Endodermal cell (in vitro differentiated cells): Measurements from ENCODE around the gene F13A1. TPM values are rescaled to one million over a fixed set of nuclear protein-coding genes. Genes with fewer than 3 reads are reported as not detected.
A peak's percentile ranks its signal among the peaks of the same experiment; 100 is the strongest.

Source experiments
- DNase-seq: peaks from one replicate; pipeline ENCODE4 v3.0.0-alpha.2; 2017
- H3K27ac ChIP-seq: 2 replicates; pipeline ENCODE4 v1.5.1; 2013; ENCODE audit warnings: mild to moderate bottlenecking, low read depth, low read length, moderate library complexity
- H3K27me3 ChIP-seq: 2 replicates; pipeline ENCODE4 v1.6.1; 2013; ENCODE audit warnings: mild to moderate bottlenecking, low read length, moderate library complexity; ENCODE audit not compliant: insufficient read depth, control insufficient read depth, poor library complexity, severe bottlenecking
- H3K36me3 ChIP-seq: 2 replicates; pipeline ENCODE4 v1.7.0; 2013; ENCODE audit warnings: mild to moderate bottlenecking, low read length, moderate library complexity; ENCODE audit not compliant: control insufficient read depth, insufficient read depth
- H3K4me1 ChIP-seq: one replicate; pipeline ENCODE4 v1.7.0; 2013; ENCODE audit warnings: low read length; ENCODE audit not compliant: control insufficient read depth, insufficient read depth
- H3K4me3 ChIP-seq: 2 replicates; pipeline ENCODE4 v1.5.1; 2013; ENCODE audit warnings: mild to moderate bottlenecking, low read length, moderate library complexity
- H3K9ac ChIP-seq: 2 replicates; pipeline ENCODE4 v1.6.1; 2013; ENCODE audit warnings: mild to moderate bottlenecking, low read length, moderate library complexity; ENCODE audit not compliant: poor library complexity, severe bottlenecking; ENCODE audit errors: extremely low read depth
- H3K9me3 ChIP-seq: 2 replicates; pipeline ENCODE4 v1.6.1; 2013; ENCODE audit warnings: mild to moderate bottlenecking, low read length, moderate library complexity; ENCODE audit not compliant: control insufficient read depth
- H3K27ac Mint-ChIP-seq: 2 replicates; pipeline ENCODE4 v1.8.0; 2020; ENCODE audit warnings: mixed read lengths
- H3K27me3 Mint-ChIP-seq: 2 replicates; pipeline ENCODE4 v1.8.0; 2021; ENCODE audit warnings: mild to moderate bottlenecking, mixed read lengths; ENCODE audit not compliant: insufficient read depth
- H3K36me3 Mint-ChIP-seq: 2 replicates; pipeline ENCODE4 v1.8.0; 2020; ENCODE audit warnings: low read depth, mixed read lengths
- H3K4me1 Mint-ChIP-seq: 2 replicates; pipeline ENCODE4 v1.8.0; 2020; ENCODE audit warnings: mixed read lengths
- H3K4me3 Mint-ChIP-seq: 2 replicates; pipeline ENCODE4 v1.8.0; 2020; ENCODE audit warnings: mild to moderate bottlenecking, moderate library complexity, mixed read lengths
- H3K9me3 Mint-ChIP-seq: 2 replicates; pipeline ENCODE4 v1.8.0; 2020; ENCODE audit warnings: mild to moderate bottlenecking, mixed read lengths
- WGBS, 2 experiments: methylation state at CpG; one replicate each; pipeline versions ENCODE4 v1.1.5 to v1.1.7; 2013; ENCODE audit warnings: missing lambda C conversion rate in 2 of 2, mixed read lengths in 1 of 2; ENCODE audit not compliant: insufficient coverage in 1 of 2, insufficient read length in 1 of 2; 5-methylcytosine and 5-hydroxymethylcytosine counted together
- total RNA-seq, 2 donors: library from RNA; stranded (reverse); fragmentation: NEBNext Ultra II Directional in 1 of 2; extraction: Animal tissue kit (Norgen Biotek cat#: 25700) in 1 of 2; gene quantifications; 2 replicates in 1 of 2; 3 replicates in 1 of 2; pipeline ENCODE4 v1.2.1, GENCODE V29; 2021
- TF ChIP-seq, protein P1 (sequence below): fragments of 200-600 bp; sonication (generic); conservative IDR thresholded peaks from 2 replicates; pipeline ENCODE4 v1.5.0; 2021; ENCODE audit warnings: antibody characterized with exemption, mild to moderate bottlenecking

Gene F13A1
- total RNA-seq, 2 donors from 2014 or later: 1.1 to 1.3 TPM

DNA sequence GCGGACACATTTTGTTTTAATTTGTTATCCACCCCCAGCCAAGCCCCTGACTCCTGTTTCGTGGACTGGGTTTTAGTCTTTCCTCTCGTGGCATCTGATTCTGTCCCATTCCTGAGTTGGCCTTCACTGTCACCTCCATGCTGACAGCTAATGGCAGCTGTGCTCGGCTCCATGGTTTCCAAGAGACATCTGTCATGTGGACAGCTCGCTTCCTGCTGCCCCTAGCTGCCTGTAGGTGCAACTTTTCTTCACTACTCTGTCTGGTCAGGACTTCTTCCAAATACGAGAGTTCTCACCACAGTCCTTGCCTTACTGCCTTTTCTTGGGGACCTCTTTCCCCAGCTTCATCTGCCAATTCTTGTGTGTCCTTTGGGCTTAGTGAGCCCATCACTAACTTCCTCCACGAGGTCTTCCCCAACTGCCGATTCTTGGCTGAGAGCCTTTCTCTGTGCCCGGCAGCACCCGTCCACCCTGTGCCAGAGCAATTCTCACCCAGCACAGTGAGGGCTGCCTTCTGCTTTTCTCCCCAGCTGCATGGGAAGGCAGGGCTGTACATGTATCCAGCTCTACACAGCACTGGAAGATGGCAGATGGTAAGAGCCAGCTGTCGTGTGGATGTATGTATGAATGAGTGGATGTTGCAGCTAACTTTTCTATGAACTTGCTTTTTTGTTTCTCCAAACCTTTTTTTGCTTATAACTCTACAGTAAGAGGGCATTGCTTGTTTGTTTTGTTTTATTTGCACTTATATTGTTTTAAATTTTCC is 140.4 kb downstream of the F13A1 start:
- Mint-ChIP-seq H3K36me3 (no peaks in the 10 kb centered on the region), H3K4me1 (peaks cover 3% of the 10 kb centered on the region), H3K9me3 (no peaks in the 10 kb centered on the region), H3K4me3 (no peak overlapping the region), H3K27ac (no peak overlapping the region), H3K27me3 (no peaks in the 10 kb centered on the region)
- TF ChIP-seq, protein P1, sequence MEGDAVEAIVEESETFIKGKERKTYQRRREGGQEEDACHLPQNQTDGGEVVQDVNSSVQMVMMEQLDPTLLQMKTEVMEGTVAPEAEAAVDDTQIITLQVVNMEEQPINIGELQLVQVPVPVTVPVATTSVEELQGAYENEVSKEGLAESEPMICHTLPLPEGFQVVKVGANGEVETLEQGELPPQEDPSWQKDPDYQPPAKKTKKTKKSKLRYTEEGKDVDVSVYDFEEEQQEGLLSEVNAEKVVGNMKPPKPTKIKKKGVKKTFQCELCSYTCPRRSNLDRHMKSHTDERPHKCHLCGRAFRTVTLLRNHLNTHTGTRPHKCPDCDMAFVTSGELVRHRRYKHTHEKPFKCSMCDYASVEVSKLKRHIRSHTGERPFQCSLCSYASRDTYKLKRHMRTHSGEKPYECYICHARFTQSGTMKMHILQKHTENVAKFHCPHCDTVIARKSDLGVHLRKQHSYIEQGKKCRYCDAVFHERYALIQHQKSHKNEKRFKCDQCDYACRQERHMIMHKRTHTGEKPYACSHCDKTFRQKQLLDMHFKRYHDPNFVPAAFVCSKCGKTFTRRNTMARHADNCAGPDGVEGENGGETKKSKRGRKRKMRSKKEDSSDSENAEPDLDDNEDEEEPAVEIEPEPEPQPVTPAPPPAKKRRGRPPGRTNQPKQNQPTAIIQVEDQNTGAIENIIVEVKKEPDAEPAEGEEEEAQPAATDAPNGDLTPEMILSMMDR: peak; percentile 62
- Histone ChIP-seq H3K9ac (no peak overlapping the region), H3K4me3 (no peak overlapping the region), H3K4me1 (no peaks in the 10 kb centered on the region), H3K36me3 (no peaks in the 10 kb centered on the region), H3K9me3 (no peaks in the 10 kb centered on the region), H3K27ac (no peak overlapping the region), H3K27me3 (no peaks in the 10 kb centered on the region)
- DNase-seq: peak; percentile 55
- 89 to 92% methylated on average over 6 to 11 of the region's 11 CpGs for WGBS, 2 experiments

DNA sequence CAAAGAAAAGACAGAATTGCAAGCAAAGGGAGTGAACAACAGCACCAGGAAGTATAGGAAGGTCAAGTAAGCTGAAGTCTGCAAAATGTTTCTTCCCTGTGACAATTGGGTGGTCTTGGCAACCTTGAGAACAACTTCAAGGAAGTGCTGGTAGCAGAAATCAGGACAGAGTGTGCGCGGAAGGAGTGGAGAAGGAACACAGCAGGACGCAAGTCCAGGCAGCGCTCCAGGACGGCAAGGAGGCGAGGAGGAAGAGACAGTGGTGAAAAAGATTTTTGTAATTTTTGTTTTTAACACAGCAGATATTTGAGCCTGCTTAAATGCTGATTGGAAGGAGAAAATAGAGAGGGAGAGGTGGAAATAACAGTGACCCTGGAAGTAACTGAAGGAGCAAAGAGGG is 141.7 kb downstream of the F13A1 start:
- H3K4me1 ChIP-seq: no peaks in the 10 kb centered on the region
- H3K27me3 Mint-ChIP-seq: no peaks in the 10 kb centered on the region
- no peak overlapping the region for H3K9ac ChIP-seq
- WGBS, 2 experiments: 75 to 76% methylated on average over 6 of the region's 6 CpGs
- no peak overlapping the region for H3K4me3 Mint-ChIP-seq
- no peaks in the 10 kb centered on the region for H3K9me3 ChIP-seq
- H3K27me3 ChIP-seq: no peaks in the 10 kb centered on the region
- no peaks in the 10 kb centered on the region for H3K9me3 Mint-ChIP-seq
- no peak overlapping the region for H3K27ac Mint-ChIP-seq
- H3K4me1 Mint-ChIP-seq: peaks cover 3% of the 10 kb centered on the region
- H3K4me3 ChIP-seq: no peak overlapping the region
- H3K27ac ChIP-seq: no peak overlapping the region
- no peaks in the 10 kb centered on the region for H3K36me3 ChIP-seq
- no peak for DNase-seq
- no peaks in the 10 kb centered on the region for H3K36me3 Mint-ChIP-seq
- TF ChIP-seq, protein P1: no peak

DNA sequence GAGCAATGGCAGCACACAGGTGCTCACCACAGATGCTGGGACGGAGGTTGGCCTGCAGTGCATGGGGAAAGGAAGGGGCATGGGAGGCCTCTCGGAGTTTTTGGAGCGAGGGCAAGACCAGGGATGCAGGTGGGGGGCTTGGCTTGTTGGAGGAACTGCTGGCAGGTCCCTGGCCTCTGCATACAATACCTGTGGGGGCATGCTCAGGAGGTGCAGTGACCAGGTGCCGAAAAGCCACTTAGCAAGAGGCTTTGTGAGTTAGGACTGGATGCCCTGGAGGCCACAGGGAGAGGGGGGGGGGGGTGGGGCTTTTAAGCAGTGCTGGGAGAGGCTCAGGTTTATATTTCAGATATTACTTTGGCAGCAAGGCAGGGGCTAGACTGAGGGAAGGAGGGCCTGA is 142.7 kb downstream of the F13A1 start:
- Mint-ChIP-seq H3K27ac (no peak overlapping the region), H3K9me3 (no peaks in the 10 kb centered on the region), H3K36me3 (no peaks in the 10 kb centered on the region), H3K4me3 (no peak overlapping the region), H3K27me3 (no peaks in the 10 kb centered on the region), H3K4me1 (peaks cover 3% of the 10 kb centered on the region)
- TF ChIP-seq, protein P1: no peak
- Histone ChIP-seq H3K4me1 (no peaks in the 10 kb centered on the region), H3K27me3 (no peaks in the 10 kb centered on the region), H3K4me3 (no peak overlapping the region), H3K27ac (no peak overlapping the region), H3K9me3 (no peaks in the 10 kb centered on the region), H3K36me3 (no peaks in the 10 kb centered on the region), H3K9ac (no peak overlapping the region)
- 80 to 87% methylated on average over 1 to 4 of the region's 4 CpGs for WGBS, 2 experiments
- DNase-seq: peak; percentile 63
